NCI-H446 treated with DMSO at 0.1 percent for 48 hours (cell line): ENCODE data around the gene F10.

Experiments
- DNase-seq: peaks from one replicate; lab custom pipeline; 2025; lab: John Stamatoyannopoulos, UW

F10 gene

GRCh38 chr13:113171250-113172125, 48.9 kb downstream of the F10 start:
- no peak for DNase-seq

GRCh38 chr13:113172419-113172926, 49.9 kb downstream of the F10 start:
- DNase-seq = no peak

GRCh38 chr13:113176280-113176679, 53.7 kb downstream of the F10 start:
- DNase-seq = no peak

GRCh38 chr13:113176822-113177221, 54.2 kb downstream of the F10 start:
- no peak for DNase-seq

GRCh38 chr13:113178070-113178895, 55.7 kb downstream of the F10 start:
- no peak for DNase-seq

GRCh38 chr13:113178896-113179167, 56.2 kb downstream of the F10 start:
- no peak for DNase-seq

- no peak for DNase-seq
Observed at GRCh38 chr13:113179374-113180230, 57.0 kb downstream of the F10 start.

- DNase-seq = no peak
Observed at GRCh38 chr13:113182046-113182445, 59.4 kb downstream of the F10 start.

- DNase-seq = no peak
Observed at GRCh38 chr13:113183450-113184129, 61.0 kb downstream of the F10 start.

GRCh38 chr13:113184568-113185440, 62.2 kb downstream of the F10 start:
- no peak for DNase-seq

- no peak for DNase-seq
Observed at GRCh38 chr13:113186061-113186900, 63.7 kb downstream of the F10 start.

- no peak for DNase-seq
Observed at GRCh38 chr13:113187263-113187669, 64.7 kb downstream of the F10 start.

GRCh38 chr13:113187883-113188665, 65.5 kb downstream of the F10 start:
- DNase-seq = no peak

GRCh38 chr13:113190181-113190580, 67.6 kb downstream of the F10 start:
- no peak for DNase-seq

GRCh38 chr13:113192279-113192678, 69.7 kb downstream of the F10 start:
- no peak for DNase-seq

GRCh38 chr13:113192902-113193301, 70.3 kb downstream of the F10 start:
- no peak for DNase-seq

GRCh38 chr13:113195360-113195759, 72.8 kb downstream of the F10 start:
- DNase-seq = no peak

- DNase-seq = no peak
Observed at GRCh38 chr13:113196970-113197737, 74.6 kb downstream of the F10 start.
